ENCODE results near the gene MCU. TPM values are rescaled to one million over a fixed set of nuclear protein-coding genes. Genes with fewer than 3 reads are reported as not detected.
"Not testable (repeated sequence)": the region's sequence is repeated elsewhere in the genome, so short reads cannot be mapped to it uniquely, and the experiment has no call there.

The MCU gene
- total RNA-seq, 1 experiment from 2014 or later = 19.2 TPM

DNA sequence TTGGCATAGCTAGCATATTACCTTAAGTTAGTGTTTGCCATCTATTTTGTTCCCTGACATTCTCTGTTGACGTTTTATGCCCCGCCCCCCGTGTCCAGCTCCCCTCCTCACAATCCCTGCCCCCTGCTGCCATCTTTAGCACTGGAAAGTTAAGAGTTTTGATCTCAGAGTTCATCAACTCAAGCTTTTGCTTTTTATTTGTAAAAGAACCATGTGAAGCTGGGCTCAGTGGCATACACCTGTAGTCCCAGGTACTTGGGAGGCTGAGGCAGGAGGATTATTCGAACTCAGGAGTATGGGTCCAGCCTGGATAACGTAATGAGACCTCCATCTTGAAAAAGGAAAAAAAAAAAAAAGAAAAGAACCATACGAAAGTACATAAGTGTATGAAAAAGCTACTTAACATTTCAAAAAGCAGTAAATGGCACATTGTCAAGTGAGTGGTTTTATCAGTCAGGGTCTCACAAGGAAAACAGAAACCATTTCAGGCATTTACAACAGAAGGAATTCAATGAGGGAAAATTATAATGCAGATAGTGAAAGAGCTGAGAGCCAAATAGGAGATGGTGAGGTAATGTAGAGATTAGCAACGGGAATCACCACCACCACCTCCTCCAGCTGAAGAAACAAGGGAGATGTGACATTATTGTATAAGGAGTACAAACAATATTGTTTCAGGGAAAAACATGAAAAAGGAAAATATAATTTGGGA is 64.9 kb downstream of the MCU start:
- intact Hi-C loops (cut with micrococcal nuclease) = no loop called here
- CTCF ChIA-PET = interaction anchor here (1.0 kb wide), 1 partner anchor 26 kb away, joined by 3 read pairs; no protein-coding TSS in a partner anchor
- peaks cover 6% of the 10 kb centered on the region for H3K4me1 Mint-ChIP-seq (ENCODE audit: insufficient read depth, unreplicated experiment)
- no peaks in the 10 kb centered on the region for H3K36me3 Mint-ChIP-seq (ENCODE audit: insufficient read depth, unreplicated experiment)
- H3K27me3 Mint-ChIP-seq (ENCODE audit: insufficient read depth, unreplicated experiment) = no peaks in the 10 kb centered on the region
- BruUV-seq (replicated peaks) = no TSS peak
- DNase-seq (ENCODE audit: unreplicated experiment) = no peak
- TF ChIP-seq, protein P1, sequence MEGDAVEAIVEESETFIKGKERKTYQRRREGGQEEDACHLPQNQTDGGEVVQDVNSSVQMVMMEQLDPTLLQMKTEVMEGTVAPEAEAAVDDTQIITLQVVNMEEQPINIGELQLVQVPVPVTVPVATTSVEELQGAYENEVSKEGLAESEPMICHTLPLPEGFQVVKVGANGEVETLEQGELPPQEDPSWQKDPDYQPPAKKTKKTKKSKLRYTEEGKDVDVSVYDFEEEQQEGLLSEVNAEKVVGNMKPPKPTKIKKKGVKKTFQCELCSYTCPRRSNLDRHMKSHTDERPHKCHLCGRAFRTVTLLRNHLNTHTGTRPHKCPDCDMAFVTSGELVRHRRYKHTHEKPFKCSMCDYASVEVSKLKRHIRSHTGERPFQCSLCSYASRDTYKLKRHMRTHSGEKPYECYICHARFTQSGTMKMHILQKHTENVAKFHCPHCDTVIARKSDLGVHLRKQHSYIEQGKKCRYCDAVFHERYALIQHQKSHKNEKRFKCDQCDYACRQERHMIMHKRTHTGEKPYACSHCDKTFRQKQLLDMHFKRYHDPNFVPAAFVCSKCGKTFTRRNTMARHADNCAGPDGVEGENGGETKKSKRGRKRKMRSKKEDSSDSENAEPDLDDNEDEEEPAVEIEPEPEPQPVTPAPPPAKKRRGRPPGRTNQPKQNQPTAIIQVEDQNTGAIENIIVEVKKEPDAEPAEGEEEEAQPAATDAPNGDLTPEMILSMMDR (IDR thresholded peaks at IDR 0.05; ENCODE audit: unreplicated experiment) = no peak
- H3K4me3 Mint-ChIP-seq (ENCODE audit: unreplicated experiment) = no peak overlapping the region
- POLR2A ChIA-PET = interaction anchor here (0.6 to 1.2 kb wide), 6 partner anchors 9 to 948 kb away, joined by 3 read pairs; no protein-coding TSS in a partner anchor
- no peaks in the 10 kb centered on the region for H3K9me3 Mint-ChIP-seq (ENCODE audit: unreplicated experiment)
- no peak overlapping the region for H3K27ac Mint-ChIP-seq (ENCODE audit: low read depth, unreplicated experiment)

DNA sequence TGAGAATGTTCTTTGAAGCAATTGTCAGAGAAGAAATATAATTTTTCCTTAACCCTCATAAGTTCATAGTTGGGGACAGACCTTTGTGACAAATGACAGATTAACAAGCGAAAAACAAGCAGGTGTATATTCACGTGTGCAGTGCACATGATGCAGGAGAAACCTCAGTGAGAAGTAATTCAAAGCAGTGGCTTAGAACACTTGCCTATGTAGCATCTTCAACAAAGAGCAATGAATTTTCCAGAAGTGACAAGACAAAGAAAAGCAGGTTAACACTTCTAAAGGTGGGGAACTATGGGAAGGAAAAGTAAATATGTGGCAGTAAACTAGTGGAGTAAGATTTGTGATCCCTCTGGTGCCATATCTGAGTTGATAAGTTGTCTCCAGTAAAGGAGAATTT is 65.8 kb downstream of the MCU start:
- Mint-ChIP-seq H3K4me1 (ENCODE audit: insufficient read depth, unreplicated experiment) (peaks cover 13% of the 10 kb centered on the region), H3K9me3 (ENCODE audit: unreplicated experiment) (no peaks in the 10 kb centered on the region), H3K27me3 (ENCODE audit: insufficient read depth, unreplicated experiment) (no peaks in the 10 kb centered on the region), H3K36me3 (ENCODE audit: insufficient read depth, unreplicated experiment) (no peaks in the 10 kb centered on the region), H3K4me3 (ENCODE audit: unreplicated experiment) (no peak overlapping the region), H3K27ac (ENCODE audit: low read depth, unreplicated experiment) (no peak overlapping the region)
- CTCF ChIA-PET = no interaction called here
- TF ChIP-seq, protein P1 (IDR thresholded peaks at IDR 0.05; ENCODE audit: unreplicated experiment) = no peak
- BruUV-seq (replicated peaks) = no TSS peak
- POLR2A ChIA-PET = interaction anchor here (0.7 to 1.4 kb wide), 2 partner anchors 45 to 863 kb away, joined by 3 read pairs; no protein-coding TSS in a partner anchor
- DNase-seq (ENCODE audit: unreplicated experiment) = no peak
- intact Hi-C loops (cut with micrococcal nuclease) = no loop called here

DNA sequence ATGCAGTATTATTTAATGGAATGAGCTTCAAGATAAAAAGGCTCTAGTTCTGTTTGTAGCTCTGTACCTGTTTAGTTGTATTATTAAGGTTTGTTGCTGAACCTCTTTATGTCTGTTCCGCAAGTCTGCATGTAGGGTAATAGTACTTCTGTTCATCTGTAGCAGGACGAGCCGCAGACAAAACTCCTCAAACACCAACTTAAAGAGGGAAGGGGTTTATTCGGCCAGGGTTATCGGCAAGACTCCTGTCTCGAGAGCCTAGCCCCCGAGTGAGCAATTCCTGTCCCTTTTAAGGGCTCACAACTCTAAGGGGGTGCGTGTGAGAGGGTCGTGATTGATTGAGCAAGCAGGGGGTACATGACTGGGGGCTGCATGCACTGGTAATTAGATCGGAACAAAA is 67.0 kb downstream of the MCU start:
- H3K36me3 Mint-ChIP-seq (ENCODE audit: insufficient read depth, unreplicated experiment); H3K9me3 Mint-ChIP-seq (ENCODE audit: unreplicated experiment); CTCF ChIA-PET; intact Hi-C loops (cut with micrococcal nuclease); DNase-seq (ENCODE audit: unreplicated experiment); BruUV-seq (replicated peaks); H3K27me3 Mint-ChIP-seq (ENCODE audit: insufficient read depth, unreplicated experiment); H3K4me3 Mint-ChIP-seq (ENCODE audit: unreplicated experiment); H3K27ac Mint-ChIP-seq (ENCODE audit: low read depth, unreplicated experiment): not testable (repeated sequence)
- POLR2A ChIA-PET = interaction anchor here (1.4 kb wide), 1 partner anchor 44 kb away, joined by 3 read pairs; no protein-coding TSS in a partner anchor
- peaks cover 23% of the 10 kb centered on the region for H3K4me1 Mint-ChIP-seq (ENCODE audit: insufficient read depth, unreplicated experiment)

DNA sequence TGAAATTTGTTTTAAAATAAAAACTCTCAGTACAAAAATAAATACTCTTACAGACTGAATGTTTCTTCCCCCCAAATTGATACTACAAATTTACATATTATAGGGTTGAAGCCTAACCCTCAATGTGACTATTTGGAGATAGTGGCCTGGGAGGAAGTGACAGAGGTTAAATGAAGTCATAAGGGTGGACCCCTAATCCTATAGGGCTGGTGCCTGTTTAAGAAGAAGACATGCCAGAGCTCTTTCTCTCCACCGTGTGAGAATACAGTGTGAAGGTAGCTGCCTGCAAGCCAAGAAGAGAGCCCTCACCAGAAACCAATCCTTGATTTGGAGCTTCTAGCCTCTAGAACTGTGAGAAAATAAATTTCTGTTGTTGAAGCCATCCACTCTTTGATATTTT is 67.6 kb downstream of the MCU start:
- CTCF ChIA-PET = no interaction called here
- TF ChIP-seq, protein P1 (IDR thresholded peaks at IDR 0.05; ENCODE audit: unreplicated experiment) = no peak
- Mint-ChIP-seq H3K27ac (ENCODE audit: low read depth, unreplicated experiment) (no peak overlapping the region), H3K36me3 (ENCODE audit: insufficient read depth, unreplicated experiment) (no peaks in the 10 kb centered on the region), H3K9me3 (ENCODE audit: unreplicated experiment) (no peaks in the 10 kb centered on the region), H3K27me3 (ENCODE audit: insufficient read depth, unreplicated experiment) (no peaks in the 10 kb centered on the region), H3K4me3 (ENCODE audit: unreplicated experiment) (no peak overlapping the region), H3K4me1 (ENCODE audit: insufficient read depth, unreplicated experiment) (peaks cover 30% of the 10 kb centered on the region)
- POLR2A ChIA-PET = interaction anchor here (0.6 to 0.8 kb wide), 2 partner anchors 37 to 48 kb away, joined by 4 read pairs; no protein-coding TSS in a partner anchor
- DNase-seq (ENCODE audit: unreplicated experiment) = no peak
- intact Hi-C loops (cut with micrococcal nuclease) = no loop called here
- BruUV-seq (replicated peaks) = no TSS peak

Measured in MCF 10A (cell line).